ENCODE measurements around the gene P3H3. TPM values are rescaled to one million over a fixed set of nuclear protein-coding genes. Genes with fewer than 3 reads are reported as not detected.

The P3H3 gene, protein sequence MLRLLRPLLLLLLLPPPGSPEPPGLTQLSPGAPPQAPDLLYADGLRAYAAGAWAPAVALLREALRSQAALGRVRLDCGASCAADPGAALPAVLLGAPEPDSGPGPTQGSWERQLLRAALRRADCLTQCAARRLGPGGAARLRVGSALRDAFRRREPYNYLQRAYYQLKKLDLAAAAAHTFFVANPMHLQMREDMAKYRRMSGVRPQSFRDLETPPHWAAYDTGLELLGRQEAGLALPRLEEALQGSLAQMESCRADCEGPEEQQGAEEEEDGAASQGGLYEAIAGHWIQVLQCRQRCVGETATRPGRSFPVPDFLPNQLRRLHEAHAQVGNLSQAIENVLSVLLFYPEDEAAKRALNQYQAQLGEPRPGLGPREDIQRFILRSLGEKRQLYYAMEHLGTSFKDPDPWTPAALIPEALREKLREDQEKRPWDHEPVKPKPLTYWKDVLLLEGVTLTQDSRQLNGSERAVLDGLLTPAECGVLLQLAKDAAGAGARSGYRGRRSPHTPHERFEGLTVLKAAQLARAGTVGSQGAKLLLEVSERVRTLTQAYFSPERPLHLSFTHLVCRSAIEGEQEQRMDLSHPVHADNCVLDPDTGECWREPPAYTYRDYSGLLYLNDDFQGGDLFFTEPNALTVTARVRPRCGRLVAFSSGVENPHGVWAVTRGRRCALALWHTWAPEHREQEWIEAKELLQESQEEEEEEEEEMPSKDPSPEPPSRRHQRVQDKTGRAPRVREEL
- 10.2 and 10.9 TPM in 2 replicates for total RNA-seq

DNA sequence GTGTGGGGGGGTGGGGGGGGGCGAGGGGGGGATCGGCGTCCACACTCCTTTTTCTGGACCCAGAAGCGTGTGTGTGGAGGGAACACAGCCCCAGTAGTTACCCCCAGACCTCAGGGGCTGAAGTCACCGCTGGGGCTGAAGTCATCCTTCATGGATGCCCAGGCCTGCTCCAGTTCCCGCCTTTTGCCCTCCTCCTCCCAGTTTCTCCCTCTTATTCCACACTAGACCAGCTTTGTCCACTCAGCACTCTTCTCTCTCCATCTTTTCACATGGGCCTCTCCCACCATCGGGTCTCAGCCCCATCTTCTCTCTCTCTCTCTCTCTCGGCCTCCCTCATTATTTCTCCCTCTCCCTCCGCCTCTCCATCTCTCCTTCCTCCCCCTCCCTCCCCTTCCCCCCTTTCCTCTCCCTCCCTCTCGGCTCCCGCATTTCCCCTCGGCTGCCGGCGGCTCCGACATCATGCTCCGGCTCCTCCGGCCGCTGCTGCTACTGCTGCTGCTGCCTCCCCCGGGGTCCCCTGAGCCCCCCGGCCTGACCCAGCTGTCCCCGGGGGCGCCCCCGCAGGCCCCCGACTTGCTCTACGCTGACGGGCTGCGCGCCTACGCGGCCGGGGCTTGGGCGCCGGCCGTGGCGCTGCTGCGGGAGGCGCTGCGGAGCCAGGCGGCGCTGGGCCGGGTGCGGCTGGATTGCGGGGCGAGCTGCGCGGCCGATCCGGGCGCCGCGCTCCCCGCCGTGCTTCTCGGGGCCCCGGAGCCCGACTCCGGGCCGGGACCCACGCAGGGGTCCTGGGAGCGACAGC lies at the start of gene P3H3:
Gene P3H3, plus strand, starts transcription at position 426 of the 799 bp plus-strand sequence. Its CDS starts 34 bp downstream, at position 460.

GRCh38 chr12:6788972-6789924 lies 39.0 kb upstream of the P3H3 start, which contains the start of gene CD4:
CD4 (plus strand) TSS chr12:6789528; CDS start chr12:6800139, 10,611 bp downstream.

GRCh38 chr12:6821591-6822425 lies 6.4 kb upstream of the P3H3 start, which contains the start of gene GPR162:
GPR162 (plus strand) TSS chr12:6821821; CDS start chr12:6823899, 2,078 bp downstream.

DNA sequence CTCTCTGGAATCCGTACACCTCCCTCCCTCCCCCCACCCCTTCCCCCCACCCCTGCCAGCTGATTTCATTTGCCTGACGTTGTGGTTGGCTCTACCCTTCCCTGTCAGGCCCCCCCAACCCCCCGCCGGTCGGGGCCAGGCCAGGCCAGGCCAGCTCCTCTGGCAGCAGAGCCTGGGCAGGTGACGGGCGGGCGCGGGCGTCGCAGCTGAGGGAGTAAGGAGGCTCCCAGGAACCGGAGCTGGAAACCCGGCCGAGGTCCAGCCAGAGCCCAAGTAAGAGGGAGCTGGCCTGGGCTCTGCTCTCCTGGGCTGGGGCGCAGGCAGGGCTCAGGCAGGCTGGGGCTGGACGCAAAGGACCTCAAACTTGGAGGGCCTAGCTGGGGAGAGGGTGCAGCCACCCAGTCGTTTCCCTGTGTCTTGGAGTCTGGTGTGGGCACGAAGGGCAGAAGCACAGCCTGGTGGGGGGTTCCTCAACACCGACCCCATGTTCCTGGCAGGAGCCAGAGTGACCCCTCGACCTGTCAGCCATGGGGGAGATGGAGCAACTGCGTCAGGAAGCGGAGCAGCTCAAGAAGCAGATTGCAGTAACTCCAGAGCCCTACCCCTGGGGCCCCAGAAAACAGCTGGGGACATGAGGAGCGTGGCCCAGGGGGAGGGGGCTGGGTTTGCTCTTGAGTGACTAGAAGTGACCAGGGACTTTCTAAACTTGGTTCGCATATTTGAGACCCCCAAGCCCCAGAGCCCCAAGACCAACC lies 12.7 kb downstream of the P3H3 start, which contains the start of gene GNB3:
Gene GNB3, plus strand, starts transcription at position 165 of the 755 bp plus-strand sequence. Its CDS starts 363 bp downstream, at position 528.

DNA sequence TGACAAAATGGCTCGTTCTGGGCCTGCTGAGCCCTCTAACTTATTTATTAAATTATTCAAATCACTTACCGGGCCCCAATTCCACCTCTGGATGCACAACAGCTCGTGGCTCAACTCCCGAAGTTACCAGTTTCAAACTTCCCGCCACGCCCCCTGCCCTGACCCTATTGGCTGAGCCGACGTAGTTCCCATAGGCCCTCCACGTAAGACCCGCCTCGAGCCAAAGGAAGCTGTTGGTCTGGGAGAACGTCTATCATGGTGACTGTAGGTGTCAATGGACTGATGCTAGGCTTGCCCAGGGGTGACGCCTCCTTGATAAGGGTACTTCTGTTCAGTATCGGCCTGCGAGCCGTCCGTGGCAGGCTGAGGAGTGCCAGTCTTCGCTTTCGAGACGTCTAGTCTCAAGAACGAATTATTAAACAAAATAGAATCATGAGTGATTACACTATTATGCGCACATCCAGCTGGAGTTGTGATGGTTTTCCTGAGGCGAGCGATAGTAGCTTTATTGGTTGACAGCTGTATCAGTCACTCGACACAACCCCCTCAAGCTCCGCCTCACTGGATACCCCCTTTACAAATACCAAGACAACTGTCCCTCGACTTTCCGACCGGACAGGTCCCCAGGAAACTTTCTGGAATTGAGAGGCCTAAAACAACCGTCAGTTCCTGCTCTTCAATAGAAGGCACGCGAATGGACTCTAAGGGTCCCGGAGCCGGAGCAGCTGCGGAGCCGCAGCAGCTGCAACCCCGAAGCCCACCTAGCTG lies 23.1 kb downstream of the P3H3 start, which contains the start of gene CDCA3:
Gene CDCA3, minus strand, starts transcription at position 134 of the 768 bp plus-strand sequence. CDS start 334 bp downstream, outside the sequence.

GRCh38 chr12:6851921-6852650 lies 23.9 kb downstream of the P3H3 start, which contains the start of gene USP5:
USP5 (plus strand) TSS chr12:6852150; CDS start chr12:6852180, 30 bp downstream.

GRCh38 chr12:6867413-6868210 lies 39.4 kb downstream of the P3H3 start, which contains the start of gene TPI1:
TPI1 (plus strand) TSS chr12:6867531; CDS start chr12:6867567, 36 bp downstream.

GRCh38 chr12:6873094-6874014 lies 45.1 kb downstream of the P3H3 start, which contains the start of gene SPSB2:
SPSB2 (minus strand) TSS chr12:6873303; CDS start chr12:6872901, 402 bp downstream.

Other genes with a start within 250 kb of the P3H3 start
- gene CHD4, start 221.0 kb upstream of the P3H3 start, total RNA-seq, result 201 and 235 TPM in 2 replicates
- under 0.01 TPM in 1 of 2 replicates, not detected in the other for gene LPAR5, start 192.4 kb upstream of the P3H3 start, total RNA-seq
- gene ACRBP, start 181.0 kb upstream of the P3H3 start, total RNA-seq, result 0.33 and 0.43 TPM in 2 replicates
- 48.1 and 53.3 TPM in 2 replicates for gene ING4, start 165.3 kb upstream of the P3H3 start, total RNA-seq
- gene ZNF384, start 139.0 kb upstream of the P3H3 start, total RNA-seq, result 7.8 and 8.0 TPM in 2 replicates
- not detected in 2 replicates for gene PIANP, start 127.6 kb upstream of the P3H3 start, total RNA-seq
- gene COPS7A, start 104.4 kb upstream of the P3H3 start, total RNA-seq, result 43.1 and 45.3 TPM in 2 replicates
- gene MLF2, start 75.3 kb upstream of the P3H3 start, total RNA-seq, result 68.2 and 71.3 TPM in 2 replicates
- gene PTMS, start 62.0 kb upstream of the P3H3 start, total RNA-seq, result 46.1 and 57.2 TPM in 2 replicates
- 0.09 and 0.22 TPM in 2 replicates for gene LAG3, start 55.9 kb upstream of the P3H3 start, total RNA-seq
- gene CD4, start 38.9 kb upstream of the P3H3 start, total RNA-seq, result not detected in 2 replicates
- 0.09 and 0.22 TPM in 2 replicates for gene GPR162, start 6.6 kb upstream of the P3H3 start, total RNA-seq
- 0.11 and 0.26 TPM in 2 replicates for gene GNB3, start 12.5 kb downstream of the P3H3 start, total RNA-seq
- 2.7 and 3.4 TPM in 2 replicates for gene CDCA3, start 22.9 kb downstream of the P3H3 start, total RNA-seq
- gene USP5, start 23.7 kb downstream of the P3H3 start, total RNA-seq, result 69.3 and 72.1 TPM in 2 replicates
- 630 and 802 TPM in 2 replicates for gene TPI1, start 39.1 kb downstream of the P3H3 start, total RNA-seq
- 3.4 and 4.2 TPM in 2 replicates for gene SPSB2, start 44.9 kb downstream of the P3H3 start, total RNA-seq
- gene LRRC23, start 76.4 kb downstream of the P3H3 start, total RNA-seq, result 2.0 and 3.8 TPM in 2 replicates
- 0.60 and 1.1 TPM in 2 replicates for gene ENO2, start 86.2 kb downstream of the P3H3 start, total RNA-seq
- gene ATN1, start 99.6 kb downstream of the P3H3 start, total RNA-seq, result 5.5 and 5.8 TPM in 2 replicates
- not detected in 2 replicates for gene RNU7-1, start 115.4 kb downstream of the P3H3 start, total RNA-seq
- 163 and 168 TPM in 2 replicates for gene C12orf57, start 115.6 kb downstream of the P3H3 start, total RNA-seq
- gene PTPN6, start 122.9 kb downstream of the P3H3 start, total RNA-seq, result 3.3 and 3.5 TPM in 2 replicates
- gene PHB2, start 142.3 kb downstream of the P3H3 start, total RNA-seq, result 147 and 175 TPM in 2 replicates
- 26.4 and 33.7 TPM in 2 replicates for gene EMG1, start 142.5 kb downstream of the P3H3 start, total RNA-seq
- gene LPCAT3, start 190.1 kb downstream of the P3H3 start, total RNA-seq, result 9.4 and 10.8 TPM in 2 replicates
- gene C1S, start 232.3 kb downstream of the P3H3 start, total RNA-seq, result 0.09 and 0.65 TPM in 2 replicates

All from dermis lymphatic vessel endothelial cell (primary cell).